ENCODE results near the gene MRPL21. TPM values are rescaled to one million over a fixed set of nuclear protein-coding genes. Genes with fewer than 3 reads are reported as not detected.

The MRPL21 gene
- total and polyA plus RNA-seq, 2 experiments from 2014 or later, result 62.4 to 232 TPM

- TF ChIP-seq NANOG (IDR thresholded peaks at IDR 0.05; ENCODE audit: borderline replicate concordance) (no peak), REST (IDR thresholded peaks at IDR 0.05; ENCODE audit: unreplicated experiment) (no peak)
Observed at GRCh38 chr11:68935516-68936357, 32.1 kb upstream of the MRPL21 start (continued).

GRCh38 chr11:68935066-68935465 is 31.4 kb upstream of the MRPL21 start:
- H2AFZ ChIP-seq, result no peak overlapping the region
- H3K4me3 Mint-ChIP-seq, result no peak overlapping the region
- H3K4me2 ChIP-seq, result no peak overlapping the region
- no peaks in the 10 kb centered on the region for H3K4me1 ChIP-seq (ENCODE audit: insufficient read depth)
- H4K20me1 ChIP-seq (replicated peaks; ENCODE audit: insufficient read depth), result no peaks in the 10 kb centered on the region
- TF ChIP-seq NANOG (IDR thresholded peaks at IDR 0.05; ENCODE audit: borderline replicate concordance) (no peak), ZNF331 (CRISPR knock-in tag; IDR thresholded peaks at IDR 0.05; ENCODE audit: low read depth) (no peak), REST (IDR thresholded peaks at IDR 0.05; ENCODE audit: unreplicated experiment) (no peak), STAT1 (IDR thresholded peaks at IDR 0.05; ENCODE audit: unreplicated experiment) (no peak), POLR2AphosphoS5 (IDR thresholded peaks at IDR 0.05; ENCODE audit: low read depth) (no peak), ETS1 (IDR thresholded peaks at IDR 0.05) (no peak), JUNB (IDR thresholded peaks at IDR 0.05; ENCODE audit: unreplicated experiment) (no peak), CREB1 (CRISPR knock-in tag; IDR thresholded peaks at IDR 0.05; ENCODE audit: low read depth) (no peak), CTCF (conservative IDR thresholded peaks at IDR 0.05; ENCODE audit: low read depth in 2 of 2) (no peak), ZNF114 (CRISPR knock-in tag; IDR thresholded peaks at IDR 0.05) (no peak), EZH2 (IDR thresholded peaks at IDR 0.05; ENCODE audit: low read depth, unreplicated experiment) (no peak)
- no peak for ATAC-seq
- H3K27ac Mint-ChIP-seq, result no peak overlapping the region
- H3F3A ChIP-seq (replicated peaks; ENCODE audit: low read depth), result no peaks in the 10 kb centered on the region
- DNase-seq (ENCODE audit: low spot score), result no peak
- H3K27me3 Mint-ChIP-seq (ENCODE audit: insufficient read depth, low read depth, poor library complexity), result peaks cover 8% of the 10 kb centered on the region
- H3K27ac ChIP-seq (ENCODE audit: low read depth), result no peak overlapping the region
- H3K36me3 ChIP-seq (ENCODE audit: insufficient read depth), result peaks cover 2% of the 10 kb centered on the region; the same call in 1 of the 2 replicates
- no peak overlapping the region for H3K4me3 ChIP-seq
- no peaks in the 10 kb centered on the region for H3K4me1 Mint-ChIP-seq
- H3K27me3 ChIP-seq (ENCODE audit: insufficient read depth), result no peaks in the 10 kb centered on the region
- H3K9me2 ChIP-seq (ENCODE audit: insufficient read depth), result no peaks in the 10 kb centered on the region
- H3K9me3 Mint-ChIP-seq, result no peaks in the 10 kb centered on the region
- no peaks in the 10 kb centered on the region for H3K79me2 ChIP-seq (replicated peaks; ENCODE audit: insufficient read depth)
- H3K36me3 Mint-ChIP-seq (ENCODE audit: low read depth), result peaks cover 23% of the 10 kb centered on the region

All from GM23338 (cell line).